ES-I3 (cell line): ENCODE data around the gene FAM13A.

Experiments used
- H3K36me3 ChIP-seq: 2 replicates; pipeline ENCODE4 v1.6.1; 2013; ENCODE audit warnings: mild to moderate bottlenecking, low read length, control low read depth, moderate library complexity; ENCODE audit not compliant: insufficient read depth
- H3K4me1 ChIP-seq: 2 replicates; pipeline ENCODE4 v1.6.1; 2013; ENCODE audit warnings: mild to moderate bottlenecking, control low read depth, low read length; ENCODE audit not compliant: insufficient read depth
- H3K9ac ChIP-seq: 2 replicates; pipeline ENCODE4 v1.6.1; 2013; ENCODE audit warnings: low read depth, mild to moderate bottlenecking, low read length, moderate library complexity
- H3K9me3 ChIP-seq: 2 replicates; pipeline ENCODE4 v1.6.1; 2013; ENCODE audit warnings: mild to moderate bottlenecking, low read length, moderate library complexity; ENCODE audit not compliant: control insufficient read depth, insufficient read depth

The FAM13A gene

GRCh38 chr4:88814043-88814617 lies 242.9 kb downstream of the FAM13A start:
- Histone ChIP-seq H3K9ac (no peak overlapping the region), H3K4me1 (no peaks in the 10 kb centered on the region), H3K9me3 (no peaks in the 10 kb centered on the region), H3K36me3 (no peaks in the 10 kb centered on the region)

DNA sequence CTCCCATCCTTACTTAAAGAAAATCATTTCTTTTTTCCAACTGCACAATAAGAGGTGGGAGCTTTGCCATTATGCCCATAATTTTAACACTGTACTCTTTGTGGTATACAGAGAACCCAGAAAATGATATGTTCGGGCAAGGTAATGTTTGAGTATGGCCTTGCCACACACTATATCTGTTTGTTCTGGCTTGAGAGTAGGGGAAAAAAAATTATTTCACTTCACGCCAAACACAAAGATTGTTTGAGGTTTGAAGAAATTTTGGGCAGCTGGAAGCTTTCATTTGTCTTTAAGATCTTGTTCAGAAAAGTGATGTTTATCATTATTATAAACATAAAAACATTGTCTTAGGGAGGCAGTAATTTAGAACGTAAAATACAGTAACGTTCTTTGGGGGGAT lies 244.0 kb downstream of the FAM13A start:
- Histone ChIP-seq H3K9me3 (no peaks in the 10 kb centered on the region), H3K36me3 (no peaks in the 10 kb centered on the region), H3K4me1 (no peaks in the 10 kb centered on the region), H3K9ac (no peak overlapping the region)

DNA sequence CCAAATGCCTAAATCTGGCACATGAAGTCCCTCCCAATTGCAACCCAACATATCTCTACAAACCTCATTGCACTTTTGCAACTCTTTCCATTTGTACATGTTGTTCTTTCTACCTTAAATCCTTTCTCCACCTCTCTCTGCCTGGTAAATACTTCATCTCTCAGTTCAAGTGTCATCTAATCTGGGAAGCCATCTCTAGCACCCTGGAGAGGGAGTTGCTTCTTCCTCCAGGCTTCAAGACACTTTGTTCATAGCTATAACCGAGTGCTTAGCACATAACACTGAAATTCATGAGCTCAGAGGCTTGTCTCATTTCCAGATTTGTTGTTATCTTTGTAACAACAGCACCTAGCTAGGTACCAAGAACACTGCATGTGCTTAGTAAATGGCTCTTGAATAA lies 244.6 kb downstream of the FAM13A start:
- H3K9ac ChIP-seq, result no peak overlapping the region
- no peaks in the 10 kb centered on the region for H3K36me3 ChIP-seq
- no peaks in the 10 kb centered on the region for H3K9me3 ChIP-seq
- no peaks in the 10 kb centered on the region for H3K4me1 ChIP-seq

DNA sequence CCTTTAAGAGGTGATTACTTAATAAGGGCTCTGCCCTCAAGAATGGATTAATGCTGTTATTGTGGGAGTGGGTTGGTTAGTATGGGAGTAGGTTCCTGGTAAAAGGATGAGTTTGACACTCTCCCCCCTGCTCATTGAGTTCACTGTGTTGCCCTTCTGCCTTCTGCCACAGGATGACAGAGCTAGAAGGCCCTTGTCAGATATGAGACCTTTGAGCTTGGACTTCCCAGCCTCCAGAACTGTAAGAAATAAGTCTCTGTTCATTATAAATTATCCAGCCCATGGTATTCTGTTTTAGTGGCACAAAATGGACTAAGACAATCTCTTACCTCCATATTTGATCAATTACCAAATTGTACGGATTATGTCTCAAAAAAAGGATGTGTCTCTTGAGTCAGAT lies 245.1 kb downstream of the FAM13A start:
- Histone ChIP-seq H3K9ac (no peak overlapping the region), H3K36me3 (no peaks in the 10 kb centered on the region), H3K9me3 (no peaks in the 10 kb centered on the region), H3K4me1 (no peaks in the 10 kb centered on the region)

GRCh38 chr4:88810325-88810724 lies 246.7 kb downstream of the FAM13A start:
- H3K36me3 ChIP-seq, result no peaks in the 10 kb centered on the region

GRCh38 chr4:88809576-88810219 lies 247.3 kb downstream of the FAM13A start:
- H3K9me3 ChIP-seq, result no peaks in the 10 kb centered on the region
- H3K4me1 ChIP-seq, result no peaks in the 10 kb centered on the region
- H3K36me3 ChIP-seq, result no peaks in the 10 kb centered on the region
- H3K9ac ChIP-seq, result no peak overlapping the region

More at GRCh38 chr4:88810325-88810724, 246.7 kb downstream of the FAM13A start:
- H3K9ac ChIP-seq, result no peak overlapping the region
- H3K9me3 ChIP-seq, result no peaks in the 10 kb centered on the region
- H3K4me1 ChIP-seq, result no peaks in the 10 kb centered on the region

GRCh38 chr4:88809101-88809500 lies 247.9 kb downstream of the FAM13A start:
- H3K36me3 ChIP-seq, result no peaks in the 10 kb centered on the region
- H3K9me3 ChIP-seq, result no peaks in the 10 kb centered on the region
- no peak overlapping the region for H3K9ac ChIP-seq
- no peaks in the 10 kb centered on the region for H3K4me1 ChIP-seq

DNA sequence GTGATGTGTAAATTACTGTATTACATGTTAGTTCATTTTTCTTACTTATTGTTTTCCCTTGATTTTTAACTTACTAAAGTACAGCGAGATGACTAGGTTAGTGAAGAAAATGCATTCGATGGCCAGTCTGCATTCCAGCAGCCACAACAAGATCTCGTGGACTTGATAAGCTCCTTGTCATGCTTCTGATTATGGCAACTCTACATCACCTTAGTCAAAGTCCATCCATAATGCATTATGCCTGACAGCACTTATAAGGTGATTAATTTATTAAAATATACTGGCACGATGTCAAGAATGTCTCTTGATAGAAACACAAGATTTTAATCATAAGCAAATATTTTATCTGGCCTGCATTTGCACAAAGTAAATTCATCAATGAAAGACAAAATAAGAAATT lies 249.5 kb downstream of the FAM13A start:
- H3K9me3 ChIP-seq, result no peaks in the 10 kb centered on the region
- no peaks in the 10 kb centered on the region for H3K36me3 ChIP-seq
- H3K9ac ChIP-seq, result no peak overlapping the region
- H3K4me1 ChIP-seq, result no peaks in the 10 kb centered on the region

- H3K36me3 ChIP-seq, result no peaks in the 10 kb centered on the region
- H3K9ac ChIP-seq, result no peak overlapping the region
- no peaks in the 10 kb centered on the region for H3K4me1 ChIP-seq
- H3K9me3 ChIP-seq, result no peaks in the 10 kb centered on the region
These were observed 252.8 kb downstream of the FAM13A start for GRCh38 chr4:88804234-88804633.

DNA sequence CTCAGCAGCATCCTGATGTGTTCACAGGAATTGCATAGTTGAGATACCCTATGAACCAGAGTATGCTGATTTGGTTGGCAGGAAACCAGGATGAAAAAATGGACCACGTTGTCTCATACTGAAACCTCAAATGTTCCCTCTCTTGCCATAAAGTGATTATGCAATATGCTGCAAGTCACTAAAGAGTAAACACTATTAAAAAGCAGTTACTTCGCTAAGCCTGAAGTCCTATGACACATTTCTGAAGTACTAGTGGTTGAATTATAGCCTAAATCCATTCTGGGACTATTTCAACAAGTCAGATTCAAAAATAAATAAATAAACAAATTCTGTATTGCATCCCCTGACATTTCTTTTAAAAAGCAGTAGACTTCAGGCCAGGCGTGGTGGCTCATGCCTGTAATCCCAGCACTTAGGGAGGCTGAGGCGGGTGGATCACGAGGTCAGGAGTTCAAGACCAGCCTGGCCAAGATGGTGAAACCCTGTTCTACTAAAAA lies 253.3 kb downstream of the FAM13A start:
- H3K4me1 ChIP-seq, result no peaks in the 10 kb centered on the region
- no peaks in the 10 kb centered on the region for H3K9me3 ChIP-seq
- no peaks in the 10 kb centered on the region for H3K36me3 ChIP-seq
- no peak overlapping the region for H3K9ac ChIP-seq

- Histone ChIP-seq H3K36me3 (no peaks in the 10 kb centered on the region), H3K9ac (no peak overlapping the region), H3K9me3 (no peaks in the 10 kb centered on the region), H3K4me1 (no peaks in the 10 kb centered on the region)
These were observed 254.2 kb downstream of the FAM13A start for GRCh38 chr4:88802585-88803286.

GRCh38 chr4:88802138-88802537 lies 254.8 kb downstream of the FAM13A start:
- H3K9me3 ChIP-seq, result no peaks in the 10 kb centered on the region
- H3K9ac ChIP-seq, result no peak overlapping the region
- no peaks in the 10 kb centered on the region for H3K36me3 ChIP-seq
- H3K4me1 ChIP-seq, result no peaks in the 10 kb centered on the region

- H3K36me3 ChIP-seq, result no peaks in the 10 kb centered on the region
- H3K9me3 ChIP-seq, result no peaks in the 10 kb centered on the region
- H3K9ac ChIP-seq, result no peak overlapping the region
- no peaks in the 10 kb centered on the region for H3K4me1 ChIP-seq
These were observed 257.1 kb downstream of the FAM13A start for GRCh38 chr4:88799900-88800299.

GRCh38 chr4:88797725-88798124 lies 259.3 kb downstream of the FAM13A start:
- no peaks in the 10 kb centered on the region for H3K9me3 ChIP-seq
- no peaks in the 10 kb centered on the region for H3K36me3 ChIP-seq
- H3K9ac ChIP-seq, result no peak overlapping the region
- H3K4me1 ChIP-seq, result peaks cover 10% of the 10 kb centered on the region

- Histone ChIP-seq H3K36me3 (no peaks in the 10 kb centered on the region), H3K9ac (no peak overlapping the region), H3K9me3 (no peaks in the 10 kb centered on the region), H3K4me1 (peaks cover 16% of the 10 kb centered on the region)
These were observed 260.4 kb downstream of the FAM13A start for GRCh38 chr4:88796545-88796944.
